ENCODE measurements around the gene SPINT2. TPM values are rescaled to one million over a fixed set of nuclear protein-coding genes. Genes with fewer than 3 reads are reported as not detected.
"Not testable (repeated sequence)": the region's sequence is repeated elsewhere in the genome, so short reads cannot be mapped to it uniquely, and the experiment has no call there.

SPINT2 gene
- total and polyA plus RNA-seq, 4 experiments from 2014 or later: 35.7 to 94.5 (median 56.3) TPM

DNA sequence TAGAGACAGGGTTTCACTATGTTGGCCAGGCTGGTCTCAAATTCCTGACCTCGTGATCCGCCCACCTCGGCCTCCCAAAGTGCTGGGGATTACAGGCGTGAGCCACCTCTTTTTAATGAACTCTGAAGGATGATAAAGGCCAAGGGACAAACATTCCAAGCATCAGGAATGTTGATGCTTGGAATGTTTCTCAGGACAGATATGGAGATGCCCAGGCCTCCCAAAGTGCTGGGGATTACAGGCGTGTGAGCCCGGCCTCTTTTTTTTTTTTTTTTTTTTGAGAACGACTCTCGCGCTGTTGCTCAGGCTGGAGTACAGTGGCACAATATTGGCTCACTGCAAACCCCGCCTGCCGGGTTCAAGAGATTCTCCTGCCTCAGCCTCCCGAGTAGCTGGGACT lies 2.4 kb upstream of the SPINT2 start:
- H3K4me1 Mint-ChIP-seq: peaks cover 15 to 24% (median 20%) of the 10 kb centered on the region in 4 donors
- H3K27me3 Mint-ChIP-seq; H3K9me3 Mint-ChIP-seq; H3K27ac Mint-ChIP-seq; POLR2A ChIA-PET (ENCODE audit: partially characterized antibody); H3K4me3 ChIP-seq (ENCODE audit: low read length in 2 of 2); H3K36me3 Mint-ChIP-seq; H3K36me3 ChIP-seq (ENCODE audit: insufficient read depth, low read length); DNase-seq; H3K4me3 Mint-ChIP-seq; H3K27ac ChIP-seq (ENCODE audit: low read depth, low read length); H3K9me3 ChIP-seq (ENCODE audit: control insufficient read depth in 1 of 2, low read length in 2 of 2); H3K27me3 ChIP-seq (ENCODE audit: insufficient read depth, low read length); CTCF ChIA-PET (ENCODE audit: partially characterized antibody); intact Hi-C loops (cut with micrococcal nuclease): not testable (repeated sequence)
- peaks cover 21% of the 10 kb centered on the region for H3K4me1 ChIP-seq (ENCODE audit: insufficient read depth, low read length)

DNA sequence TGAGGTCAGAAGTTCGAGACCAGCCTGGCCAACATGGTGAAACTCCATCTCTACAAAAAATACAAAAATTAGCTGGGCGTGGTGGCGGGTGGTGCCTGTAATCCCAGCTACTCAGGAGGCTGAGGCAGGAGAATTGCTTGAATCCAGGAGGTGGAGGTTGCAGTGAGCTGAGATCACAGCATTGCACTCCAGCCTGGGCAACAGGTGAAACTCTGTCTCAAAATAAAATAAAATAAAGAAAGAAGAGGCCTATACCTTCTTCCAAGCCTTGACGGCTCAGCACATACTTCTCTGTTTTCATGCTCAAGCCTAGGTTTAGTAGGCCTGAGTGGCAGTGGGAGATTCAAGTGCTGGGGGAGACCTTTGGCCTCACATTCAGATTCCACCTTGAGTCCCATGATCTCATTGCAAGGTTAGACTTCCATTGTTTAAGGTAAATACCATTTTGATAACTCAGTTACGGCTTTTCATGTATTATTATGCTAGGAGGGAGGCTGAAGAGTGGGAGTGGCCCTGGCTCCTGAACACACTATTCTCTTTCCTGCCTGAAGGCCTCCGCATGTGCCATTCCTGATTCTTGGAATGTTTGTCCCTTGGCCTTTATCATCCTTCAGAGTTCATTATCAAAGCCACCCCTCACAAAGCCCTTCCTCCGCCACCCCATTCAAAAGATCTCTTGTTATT lies 1.6 kb upstream of the SPINT2 start:
- ChIA-PET CTCF (ENCODE audit: partially characterized antibody) (no interaction called here), POLR2A (ENCODE audit: partially characterized antibody) (no interaction called here)
- H3K27ac ChIP-seq (ENCODE audit: low read depth, low read length): no peak overlapping the region
- peaks cover 16 to 31% (median 25%) of the 10 kb centered on the region in 4 donors for H3K4me1 Mint-ChIP-seq
- DNase-seq: no peak
- peaks cover 21% of the 10 kb centered on the region for H3K4me1 ChIP-seq (ENCODE audit: insufficient read depth, low read length)
- peak overlapping the region in 3 of 8 donors; percentile 10 to 63 (median 62) for H3K4me3 Mint-ChIP-seq
- H3K27me3 ChIP-seq (ENCODE audit: insufficient read depth, low read length): no peaks in the 10 kb centered on the region
- H3K9me3 ChIP-seq (ENCODE audit: control insufficient read depth in 1 of 2, low read length in 2 of 2): no peaks in the 10 kb centered on the region
- peaks cover 4 to 5% of the 10 kb centered on the region in 2 donors for H3K27me3 Mint-ChIP-seq
- intact Hi-C loops (cut with micrococcal nuclease): no loop called here
- H3K36me3 ChIP-seq (ENCODE audit: insufficient read depth, low read length): no peaks in the 10 kb centered on the region
- peaks cover 0 to 2% (median 0%) of the 10 kb centered on the region in 8 donors for H3K9me3 Mint-ChIP-seq
- H3K27ac Mint-ChIP-seq: peak overlapping the region in 2 of 7 donors; percentile 8 to 75
- H3K4me3 ChIP-seq (ENCODE audit: low read length in 2 of 2): no peak overlapping the region
- H3K36me3 Mint-ChIP-seq: no peaks in the 10 kb centered on the region

DNA sequence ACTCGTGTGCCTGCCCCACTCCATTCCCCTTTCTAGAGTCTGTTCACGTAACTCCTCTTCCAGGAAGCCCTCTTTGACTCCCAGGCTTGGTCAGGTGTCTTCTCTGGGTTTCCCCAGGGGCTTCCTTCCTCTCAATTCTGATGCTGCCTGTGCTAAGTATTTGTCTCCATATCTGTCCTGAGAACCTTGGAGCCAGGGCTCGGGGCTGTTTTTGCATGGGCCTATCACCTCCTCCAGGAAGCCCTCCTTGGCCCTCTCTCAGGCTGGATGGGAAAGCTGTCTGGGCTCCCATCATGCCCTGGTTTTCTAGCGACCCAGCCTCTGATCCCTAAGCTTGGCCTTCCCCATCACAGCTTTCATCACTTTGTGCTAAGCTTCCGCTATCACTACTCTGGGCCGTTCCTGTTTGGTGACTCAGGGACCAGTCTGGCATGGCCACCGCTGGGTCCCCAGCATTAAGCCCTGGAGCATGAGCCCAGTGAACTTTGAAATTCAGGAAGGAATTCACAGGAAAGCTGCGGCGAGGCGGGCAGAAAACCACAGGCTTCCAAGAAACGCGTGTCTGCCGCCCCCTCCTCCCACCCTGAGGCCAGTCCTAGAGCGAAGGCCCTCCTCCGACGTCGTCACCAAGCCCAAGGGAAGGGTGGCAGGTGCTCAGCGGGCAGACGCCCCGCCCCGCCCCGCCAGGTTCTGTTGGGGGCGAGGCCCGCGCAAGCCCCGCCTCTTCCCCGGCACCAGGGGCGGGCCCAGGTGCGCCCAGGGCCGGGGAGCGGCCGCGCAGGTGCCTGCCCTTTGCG lies 486 bp upstream of the SPINT2 start:
- CTCF ChIA-PET (ENCODE audit: partially characterized antibody): interaction anchor here (1.3 to 3.1 kb wide), 3 partner anchors 21 to 362 kb away, joined by 3 to 17 read pairs (median 5); partner anchors contain the start of gene PSMD8
- Histone ChIP-seq H3K4me3 (ENCODE audit: low read length in 2 of 2) (peak overlapping the region in 1 of 2 donors; percentile 65), H3K27ac (ENCODE audit: low read depth, low read length) (peak overlapping the region; percentile 44), H3K36me3 (ENCODE audit: insufficient read depth, low read length) (no peaks in the 10 kb centered on the region), H3K27me3 (ENCODE audit: insufficient read depth, low read length) (no peaks in the 10 kb centered on the region), H3K9me3 (ENCODE audit: control insufficient read depth in 1 of 2, low read length in 2 of 2) (no peaks in the 10 kb centered on the region), H3K4me1 (ENCODE audit: insufficient read depth, low read length) (peaks cover 21% of the 10 kb centered on the region)
- DNase-seq: peak in 4 of 5 donors; percentile 76 to 81 (median 78)
- Mint-ChIP-seq H3K4me1 (peaks cover 17 to 33% (median 28%) of the 10 kb centered on the region in 4 donors), H3K9me3 (peaks cover 0 to 2% (median 0%) of the 10 kb centered on the region in 8 donors), H3K27me3 (peaks cover 1 to 3% of the 10 kb centered on the region in 2 donors), H3K27ac (peak overlapping the region; percentile 66 to 92 (median 78)), H3K36me3 (no peaks in the 10 kb centered on the region), H3K4me3 (peak overlapping the region; percentile 82 to 89 (median 86))
- POLR2A ChIA-PET (ENCODE audit: partially characterized antibody): interaction anchor here (0.5 to 1.3 kb wide), 2 partner anchors 356 to 585 kb away, joined by 3 to 5 read pairs; no protein-coding TSS in a partner anchor
- intact Hi-C loops (cut with micrococcal nuclease): loop anchor here (1.0 kb wide), 2 partner anchors 52 to 71 kb away; partner anchors contain the start of gene CATSPERG

DNA sequence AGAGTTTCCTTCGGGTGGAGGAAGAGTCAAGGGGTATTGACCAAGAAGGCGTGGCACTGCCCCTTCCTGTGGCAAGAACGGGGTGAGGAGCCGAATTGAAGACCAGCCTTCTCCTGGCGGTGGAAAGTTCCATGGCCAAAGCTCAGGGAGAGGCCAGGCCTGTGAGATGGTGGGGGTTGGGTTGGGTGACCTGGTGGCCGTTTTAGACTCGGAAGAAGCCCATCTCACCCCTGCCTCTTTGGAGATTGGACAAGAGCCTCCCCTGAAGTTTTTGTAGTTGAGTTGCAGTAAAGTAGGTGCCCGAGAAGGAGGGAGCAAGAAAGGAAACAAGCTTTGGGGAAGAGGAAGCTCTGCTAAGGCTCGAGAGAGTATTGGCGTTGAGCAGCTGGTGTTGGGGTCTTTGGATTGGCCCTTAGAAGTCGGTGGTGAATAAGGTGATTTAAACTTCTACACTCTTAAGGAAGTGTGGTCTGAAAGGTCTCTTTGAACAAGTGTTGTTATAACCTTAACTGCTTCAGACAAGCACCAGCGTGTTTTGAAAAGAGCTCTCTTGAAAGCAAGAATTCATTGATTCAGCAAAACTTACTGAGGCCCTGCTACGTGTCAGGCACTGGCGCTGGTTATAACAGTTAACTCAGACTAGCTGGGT lies 964 bp downstream of the SPINT2 start:
- Histone ChIP-seq H3K27me3 (ENCODE audit: insufficient read depth, low read length) (no peaks in the 10 kb centered on the region), H3K4me3 (ENCODE audit: low read length in 2 of 2) (peak overlapping the region; percentile 34 to 65), H3K27ac (ENCODE audit: low read depth, low read length) (peak overlapping the region; percentile 44), H3K9me3 (ENCODE audit: control insufficient read depth in 1 of 2, low read length in 2 of 2) (no peaks in the 10 kb centered on the region), H3K36me3 (ENCODE audit: insufficient read depth, low read length) (no peaks in the 10 kb centered on the region), H3K4me1 (ENCODE audit: insufficient read depth, low read length) (peaks cover 21% of the 10 kb centered on the region)
- CTCF ChIA-PET (ENCODE audit: partially characterized antibody): interaction anchor here (0.6 to 3.1 kb wide), 7 partner anchors 8 to 109 kb away, joined by 3 to 17 read pairs (median 5); partner anchors contain the start of genes PPP1R14A and PSMD8
- POLR2A ChIA-PET (ENCODE audit: partially characterized antibody): interaction anchor here (0.7 to 1.4 kb wide), 3 partner anchors 55 to 358 kb away, joined by 3 to 7 read pairs (median 4); partner anchors contain the start of genes PSMD8, SIPA1L3 and WDR87
- Mint-ChIP-seq H3K4me3 (peak overlapping the region; percentile 66 to 90 (median 86)), H3K9me3 (no peaks in the 10 kb centered on the region), H3K27ac (peak overlapping the region; percentile 19 to 95 (median 85)), H3K4me1 (peaks cover 19 to 33% (median 28%) of the 10 kb centered on the region in 4 donors), H3K36me3 (no peaks in the 10 kb centered on the region), H3K27me3 (no peaks in the 10 kb centered on the region)
- peak in 1 of 5 donors; percentile 8 for DNase-seq
- intact Hi-C loops (cut with micrococcal nuclease): no loop called here

DNA sequence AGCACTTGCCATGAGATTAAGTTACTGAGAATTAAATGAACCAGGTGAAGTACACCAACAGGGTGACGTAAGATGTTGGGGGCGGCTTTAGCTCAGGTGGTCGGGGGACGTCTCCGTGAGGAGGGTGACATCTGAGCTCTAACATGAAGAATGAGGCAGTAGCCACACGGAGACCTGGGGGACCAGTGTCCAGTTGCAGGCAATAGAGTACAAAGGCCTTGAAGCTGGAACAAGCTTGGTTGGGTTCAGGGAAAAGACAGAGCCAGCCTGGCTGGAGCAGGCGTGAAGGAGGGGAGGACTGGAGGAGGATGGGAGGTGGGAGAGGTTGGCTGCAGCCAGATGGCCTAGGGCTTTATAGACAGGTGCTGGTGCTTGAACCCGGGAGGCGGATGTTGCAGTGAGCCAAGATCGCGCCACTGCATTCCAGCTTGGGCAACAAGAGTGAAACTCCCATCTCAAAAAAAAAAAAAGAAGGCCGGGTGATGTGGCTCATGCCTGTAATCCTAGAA lies 1.6 kb downstream of the SPINT2 start:
- peak overlapping the region in 4 of 8 donors; percentile 22 to 87 (median 38) for H3K4me3 Mint-ChIP-seq
- intact Hi-C loops (cut with micrococcal nuclease): no loop called here
- ChIA-PET CTCF (ENCODE audit: partially characterized antibody) (interaction anchor here (0.6 to 3.1 kb wide), 5 partner anchors 9 to 52 kb away, joined by 3 to 17 read pairs (median 4); partner anchors contain the start of gene PPP1R14A), POLR2A (ENCODE audit: partially characterized antibody) (interaction anchor here (0.7 to 1.4 kb wide), 3 partner anchors 54 to 359 kb away, joined by 3 to 7 read pairs (median 4); partner anchors contain the start of genes PSMD8, SIPA1L3 and WDR87)
- Histone ChIP-seq H3K9me3 (ENCODE audit: control insufficient read depth in 1 of 2, low read length in 2 of 2) (no peaks in the 10 kb centered on the region), H3K4me3 (ENCODE audit: low read length in 2 of 2) (no peak overlapping the region), H3K27ac (ENCODE audit: low read depth, low read length) (no peak overlapping the region), H3K4me1 (ENCODE audit: insufficient read depth, low read length) (peaks cover 21% of the 10 kb centered on the region), H3K27me3 (ENCODE audit: insufficient read depth, low read length) (no peaks in the 10 kb centered on the region), H3K36me3 (ENCODE audit: insufficient read depth, low read length) (no peaks in the 10 kb centered on the region)
- no peaks in the 10 kb centered on the region for H3K9me3 Mint-ChIP-seq
- H3K27ac Mint-ChIP-seq: peak overlapping the region in 4 of 7 donors; percentile 67 to 95 (median 91)
- peaks cover 0 to 3% of the 10 kb centered on the region in 2 donors for H3K36me3 Mint-ChIP-seq
- DNase-seq: no peak
- H3K27me3 Mint-ChIP-seq: no peaks in the 10 kb centered on the region
- peaks cover 20 to 33% (median 28%) of the 10 kb centered on the region in 4 donors for H3K4me1 Mint-ChIP-seq

DNA sequence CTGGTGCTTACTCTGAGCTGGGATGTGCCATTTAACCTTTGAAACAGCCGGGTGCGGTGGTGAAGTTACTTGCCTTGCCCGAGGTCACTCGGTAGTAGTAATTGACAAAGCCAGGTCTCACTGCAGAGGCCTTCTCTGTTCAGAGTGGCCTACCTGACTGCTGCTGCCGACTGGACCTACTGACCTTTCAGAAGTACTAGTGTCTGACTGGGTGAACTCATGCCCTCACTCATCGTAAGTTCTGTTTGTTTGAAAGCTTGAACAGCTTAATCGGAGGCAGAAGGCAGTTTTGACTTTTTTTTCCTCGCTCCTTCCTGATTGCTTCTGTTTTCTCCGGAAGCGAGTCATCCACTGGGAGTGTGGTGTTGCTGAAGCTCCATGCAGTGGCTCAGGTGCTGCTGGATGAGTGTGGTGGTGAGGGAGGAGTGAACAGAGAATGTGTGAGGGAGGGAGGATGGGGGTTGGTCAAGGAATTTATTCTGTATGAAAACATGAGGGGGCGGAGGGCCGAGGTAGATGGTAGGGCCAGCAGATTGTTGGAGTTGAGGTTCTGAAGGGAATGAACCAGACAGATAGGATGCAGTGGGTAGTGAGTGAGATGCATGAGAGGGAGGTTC lies 2.7 kb downstream of the SPINT2 start:
- DNase-seq: no peak
- H3K27me3 ChIP-seq (ENCODE audit: insufficient read depth, low read length): no peaks in the 10 kb centered on the region
- no peaks in the 10 kb centered on the region for H3K9me3 Mint-ChIP-seq
- no peaks in the 10 kb centered on the region for H3K27me3 Mint-ChIP-seq
- H3K9me3 ChIP-seq (ENCODE audit: control insufficient read depth in 1 of 2, low read length in 2 of 2): no peaks in the 10 kb centered on the region
- H3K4me3 ChIP-seq (ENCODE audit: low read length in 2 of 2): no peak overlapping the region
- peaks cover 0 to 3% of the 10 kb centered on the region in 2 donors for H3K36me3 Mint-ChIP-seq
- CTCF ChIA-PET (ENCODE audit: partially characterized antibody): interaction anchor here (0.9 to 1.7 kb wide), 4 partner anchors 8 to 24 kb away, joined by 3 to 5 read pairs (median 4); partner anchors contain the start of gene PPP1R14A
- intact Hi-C loops (cut with micrococcal nuclease): no loop called here
- no peak overlapping the region for H3K27ac ChIP-seq (ENCODE audit: low read depth, low read length)
- peaks cover 21% of the 10 kb centered on the region for H3K4me1 ChIP-seq (ENCODE audit: insufficient read depth, low read length)
- peak overlapping the region in 2 of 8 donors; percentile 50 to 58 for H3K4me3 Mint-ChIP-seq
- peaks cover 20 to 33% (median 28%) of the 10 kb centered on the region in 4 donors for H3K4me1 Mint-ChIP-seq
- no peak overlapping the region for H3K27ac Mint-ChIP-seq
- H3K36me3 ChIP-seq (ENCODE audit: insufficient read depth, low read length): no peaks in the 10 kb centered on the region
- POLR2A ChIA-PET (ENCODE audit: partially characterized antibody): no interaction called here
